GM12872 (cell line): ENCODE measurements around the gene ZNF384.

ENCODE experiments used
- CTCF ChIP-seq: IDR thresholded peaks from 3 replicates; pipeline ENCODE4 v1.5.1; 2011; ENCODE audit warnings: low read depth, mild to moderate bottlenecking, low read length, moderate library complexity; ENCODE audit not compliant: insufficient read depth

Gene ZNF384

DNA sequence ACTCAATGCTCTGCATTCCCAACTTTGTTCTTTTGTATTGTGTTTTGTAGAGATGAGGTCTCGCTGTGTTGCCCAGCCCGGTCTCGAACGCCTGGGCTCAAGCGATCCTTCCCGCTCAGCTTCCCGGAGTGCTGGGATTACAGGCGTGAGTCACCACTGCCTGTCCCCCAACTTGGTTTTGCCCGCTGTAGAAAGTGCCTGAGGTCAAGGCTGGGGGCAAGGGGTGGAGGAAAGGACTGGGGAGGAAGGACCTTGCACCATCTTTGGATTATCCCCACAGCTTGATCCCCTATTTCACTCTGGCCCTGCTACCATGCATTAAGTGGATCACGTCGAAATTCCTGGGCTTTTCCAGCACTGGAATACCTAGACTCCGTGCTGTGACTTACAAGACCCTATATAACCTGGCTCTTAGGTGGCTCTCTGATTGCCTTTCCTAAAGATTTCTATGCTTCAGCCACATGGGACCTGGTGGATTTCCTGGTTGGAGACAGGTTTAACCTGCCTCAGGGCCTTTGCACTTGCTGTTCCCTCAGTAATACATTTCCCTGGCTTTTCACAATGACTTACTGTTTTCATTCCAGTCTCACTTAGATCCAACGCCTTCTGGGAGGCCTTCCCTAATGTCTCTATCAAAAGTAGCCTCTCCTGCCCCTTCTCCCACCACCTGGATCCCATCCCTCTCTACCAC is 12.0 kb upstream of the ZNF384 start:
- no peak for TF ChIP-seq CTCF

DNA sequence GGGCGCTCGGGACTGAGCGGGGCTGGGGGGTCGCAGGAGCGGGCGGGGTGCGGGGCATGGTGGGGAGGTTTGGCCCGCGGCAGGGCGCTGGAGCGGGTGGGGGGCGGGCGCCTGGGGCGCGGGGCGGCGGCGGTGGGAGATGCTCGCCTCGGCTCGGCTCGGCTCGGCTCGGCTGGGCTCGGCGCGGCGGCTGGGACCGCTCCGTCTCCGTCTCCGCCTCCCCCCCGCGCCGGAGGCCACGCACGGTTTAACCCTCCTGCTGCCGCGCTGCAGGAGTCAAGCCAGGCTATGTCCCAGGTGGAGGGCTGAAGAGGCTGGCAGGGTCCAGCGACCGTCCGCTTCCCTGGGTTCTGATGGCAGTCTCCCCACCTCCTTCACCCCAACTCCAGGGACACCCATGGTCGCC is 11.5 kb upstream of the ZNF384 start, which contains the start of gene PIANP:
Gene PIANP (minus strand): TSS at position 170 of the 406 bp plus-strand sequence. CDS start 2,754 bp downstream, outside the sequence.
- TF ChIP-seq CTCF, result no peak

- TF ChIP-seq CTCF, result no peak
Measured at GRCh38 chr12:6699989-6700645, 10.9 kb upstream of the ZNF384 start.

DNA sequence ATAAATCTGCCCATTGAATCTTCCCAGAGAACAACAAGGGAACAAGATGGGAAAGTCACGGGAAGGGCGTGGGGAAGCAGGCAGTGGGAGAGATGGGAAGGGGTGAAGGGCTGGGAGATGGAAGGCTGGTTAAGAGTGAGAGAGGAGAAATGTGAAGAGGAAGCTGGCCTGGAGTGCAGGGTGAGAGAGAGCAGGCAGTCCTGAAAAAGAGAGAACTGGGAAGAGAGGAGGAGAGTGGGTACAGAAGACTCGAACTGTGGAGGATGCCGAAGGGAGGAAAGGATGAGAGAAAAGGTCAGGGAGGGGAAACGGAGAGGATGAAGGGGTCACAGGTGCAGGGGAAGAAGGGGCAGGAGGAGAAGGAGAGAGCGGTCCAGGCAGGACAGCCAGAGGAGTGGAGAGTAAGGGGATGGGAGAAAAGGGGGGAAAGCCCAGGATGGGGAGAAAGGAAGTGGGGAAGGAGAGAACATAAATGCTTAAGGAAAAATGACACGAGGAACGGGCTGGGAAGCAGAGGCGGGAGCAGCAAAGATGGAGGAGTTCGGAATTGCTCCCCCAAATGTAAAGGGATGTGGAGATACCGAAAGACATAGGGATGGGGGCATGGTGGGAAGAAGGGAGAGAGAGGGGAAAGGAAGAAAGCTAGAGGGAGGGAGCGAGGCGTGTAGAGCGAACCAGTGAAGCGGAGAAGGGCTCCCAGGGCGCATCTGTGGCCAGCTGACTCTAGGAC is 10.2 kb upstream of the ZNF384 start:
- no peak for TF ChIP-seq CTCF

GRCh38 chr12:6698352-6699046 is 9.3 kb upstream of the ZNF384 start:
- TF ChIP-seq CTCF, result no peak

- TF ChIP-seq CTCF, result peak; percentile 69
Measured at GRCh38 chr12:6697584-6698351, 8.6 kb upstream of the ZNF384 start.
